Measurements from ENCODE around the gene GLT6D1. TPM values are rescaled to one million over a fixed set of nuclear protein-coding genes. Genes with fewer than 3 reads are reported as not detected.

Gene GLT6D1
- total and polyA plus RNA-seq, 2 donors (not counting 1 experiment from before 2014, with no cell fraction given), result not detected

GRCh38 chr9:135574331-135574730 lies 65.0 kb downstream of the GLT6D1 start:
- Mint-ChIP-seq H3K27me3 (peaks cover 3% of the 10 kb centered on the region), H3K9me3 (ENCODE audit: insufficient read depth) (peaks cover 3% of the 10 kb centered on the region), H3K27ac (no peak overlapping the region), H3K4me1 (no peaks in the 10 kb centered on the region), H3K4me3 (no peak overlapping the region)
- Histone ChIP-seq H3K4me1 (ENCODE audit: control insufficient read depth in 2 of 2, insufficient read depth in 2 of 2, low read length in 2 of 2) (no peaks in the 10 kb centered on the region), H3K4me2 (replicated peaks; ENCODE audit: low read depth, low read length, poor library complexity, severe bottlenecking) (no peak overlapping the region), H2AFZ (ENCODE audit: insufficient read depth, low read depth, low read length, poor library complexity, severe bottlenecking) (no peak overlapping the region), H3K9me3 (ENCODE audit: control extremely low read depth in 1 of 3, control insufficient read depth in 2 of 3, insufficient read depth in 1 of 3, low read length in 2 of 3) (peaks cover 0 to 4% (median 0%) of the 10 kb centered on the region in 3 donors), H3K4me3 (ENCODE audit: control extremely low read depth in 1 of 5, extremely low read depth in 1 of 5, insufficient read depth in 1 of 5, low read depth in 2 of 5, low read length in 4 of 5) (no peak overlapping the region), H3K27ac (ENCODE audit: low read length in 2 of 2) (no peak overlapping the region), H3K27me3 (replicated peaks in 1 of 4; ENCODE audit: control extremely low read depth in 1 of 4, control insufficient read depth in 3 of 4, insufficient read depth in 4 of 4, low read length in 3 of 4) (no peaks in the 10 kb centered on the region), H3K36me3 (replicated peaks in 1 of 2; ENCODE audit: control extremely low read depth in 1 of 2, control insufficient read depth in 1 of 2, extremely low read depth in 1 of 2, insufficient read depth in 2 of 2, low read length in 1 of 2) (no peaks in the 10 kb centered on the region), H3K9ac (ENCODE audit: low read length) (no peak overlapping the region), H3K79me2 (ENCODE audit: control insufficient read depth, insufficient read depth, low read length) (no peaks in the 10 kb centered on the region), H4K20me1 (ENCODE audit: control insufficient read depth, insufficient read depth, low read length, poor library complexity, severe bottlenecking) (no peaks in the 10 kb centered on the region)
- TF ChIP-seq, protein P1, sequence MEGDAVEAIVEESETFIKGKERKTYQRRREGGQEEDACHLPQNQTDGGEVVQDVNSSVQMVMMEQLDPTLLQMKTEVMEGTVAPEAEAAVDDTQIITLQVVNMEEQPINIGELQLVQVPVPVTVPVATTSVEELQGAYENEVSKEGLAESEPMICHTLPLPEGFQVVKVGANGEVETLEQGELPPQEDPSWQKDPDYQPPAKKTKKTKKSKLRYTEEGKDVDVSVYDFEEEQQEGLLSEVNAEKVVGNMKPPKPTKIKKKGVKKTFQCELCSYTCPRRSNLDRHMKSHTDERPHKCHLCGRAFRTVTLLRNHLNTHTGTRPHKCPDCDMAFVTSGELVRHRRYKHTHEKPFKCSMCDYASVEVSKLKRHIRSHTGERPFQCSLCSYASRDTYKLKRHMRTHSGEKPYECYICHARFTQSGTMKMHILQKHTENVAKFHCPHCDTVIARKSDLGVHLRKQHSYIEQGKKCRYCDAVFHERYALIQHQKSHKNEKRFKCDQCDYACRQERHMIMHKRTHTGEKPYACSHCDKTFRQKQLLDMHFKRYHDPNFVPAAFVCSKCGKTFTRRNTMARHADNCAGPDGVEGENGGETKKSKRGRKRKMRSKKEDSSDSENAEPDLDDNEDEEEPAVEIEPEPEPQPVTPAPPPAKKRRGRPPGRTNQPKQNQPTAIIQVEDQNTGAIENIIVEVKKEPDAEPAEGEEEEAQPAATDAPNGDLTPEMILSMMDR (IDR thresholded peaks at IDR 0.05), result no peak
- TF ChIP-seq EZH2 (IDR thresholded peaks at IDR 0.05; ENCODE audit: borderline replicate concordance, insufficient read depth, low read depth, low read length, poor library complexity, severe bottlenecking), result no peak
- ATAC-seq (ENCODE audit: low read depth) (no peak), DNase-seq (no peak)
- CTCF ChIA-PET, result no interaction called here
- WGBS (ENCODE audit: insufficient coverage), result 79% methylated on average over 14 of the region's 14 CpGs
- intact Hi-C loops (cut with micrococcal nuclease), result no loop called here
- POLR2A ChIA-PET, result no interaction called here

Other genes with a start within 250 kb of the GLT6D1 start
- 7.8 and 11.8 TPM in 2 replicates for gene PPP1R26, start 159.8 kb downstream of the GLT6D1 start, total RNA-seq
- 1.1 and 1.9 TPM in 2 replicates for gene PPP1R26, start 159.8 kb downstream of the GLT6D1 start, polyA plus RNA-seq
- 26.7 and 28.2 TPM in 2 replicates for gene MRPS2, start 138.9 kb downstream of the GLT6D1 start, total RNA-seq
- gene MRPS2, start 138.9 kb downstream of the GLT6D1 start, polyA plus RNA-seq, result 38.4 and 55.1 TPM in 2 replicates
- not detected in 2 replicates for gene LCN1, start 118.1 kb downstream of the GLT6D1 start, total RNA-seq
- gene LCN1, start 118.1 kb downstream of the GLT6D1 start, polyA plus RNA-seq, result not detected in 2 replicates
- not detected in 2 replicates for gene OBP2A, start 93.4 kb downstream of the GLT6D1 start, total RNA-seq
- not detected in 2 replicates for gene OBP2A, start 93.4 kb downstream of the GLT6D1 start, polyA plus RNA-seq
- not detected in 2 replicates for gene PAEP, start 77.8 kb downstream of the GLT6D1 start, total RNA-seq
- gene PAEP, start 77.8 kb downstream of the GLT6D1 start, polyA plus RNA-seq, result not detected in 2 replicates
- not detected in 2 replicates for gene LCN9, start 23.8 kb upstream of the GLT6D1 start, total RNA-seq
- not detected in 2 replicates for gene LCN9, start 23.8 kb upstream of the GLT6D1 start, polyA plus RNA-seq
- gene SOHLH1, start 59.9 kb upstream of the GLT6D1 start, total RNA-seq, result not detected in 2 replicates
- gene SOHLH1, start 59.9 kb upstream of the GLT6D1 start, polyA plus RNA-seq, result not detected in 2 replicates
- gene KCNT1, start 62.6 kb upstream of the GLT6D1 start, total RNA-seq, result not detected in 2 replicates
- gene KCNT1, start 62.6 kb upstream of the GLT6D1 start, polyA plus RNA-seq, result not detected in 2 replicates